Panc1 (cell line): ENCODE measurements around the gene MRPL48. TPM values are rescaled to one million over a fixed set of nuclear protein-coding genes. Genes with fewer than 3 reads are reported as not detected.

Source experiments
- ATAC-seq: fragments of 200-7000 bp; cut with Tn5 transposase; 2 replicates; pipeline ENCODE4 v1.9.1; 2020; ENCODE audit warnings: mild to moderate bottlenecking, moderate library complexity
- Bru-seq: library from RNA; stranded (reverse); fragments of 400-500 nt; gene quantifications from one replicate; lab custom pipeline; 2021; lab: Mats Ljungman, UMichigan
- BruChase-seq, 2 experiments: library from RNA; stranded (reverse); fragments of 400-500 nt; gene quantifications; one replicate each; lab custom pipeline; 2021; lab: Mats Ljungman, UMichigan
- BruUV-seq: library from RNA; stranded (reverse); fragments of 400-500 nt; replicated peaks from 2 replicates; lab custom pipeline; 2021; lab: Mats Ljungman, UMichigan
- CTCF ChIA-PET: fragments of 300-600 bp; sonication (Branson Sonifier 250); formaldehyde crosslinking; loops from one replicate; lab custom pipeline; 2022; ENCODE audit warnings: antibody characterized with exemption; lab: Charles Lee
- POLR2A ChIA-PET: fragments of 300-600 bp; sonication (Branson Sonifier 250); formaldehyde crosslinking; loops from one replicate; lab custom pipeline; 2022; ENCODE audit warnings: antibody characterized with exemption; lab: Charles Lee
- DNase-seq: peaks from one replicate; pipeline ENCODE4 v3.0.0-alpha.2; 2010; ENCODE audit warnings: low read depth, low spot score
- H3K27ac ChIP-seq: 2 replicates; pipeline ENCODE4 v1.5.1; 2011; ENCODE audit warnings: mild to moderate bottlenecking, low read length, inconsistent platforms
- H3K27me3 ChIP-seq: fragments of 200-500 bp; sonication (Bioruptor generic); 2 replicates; pipeline ENCODE4 v1.6.0; 2014; ENCODE audit warnings: low read length, inconsistent platforms; ENCODE audit not compliant: control insufficient read depth, insufficient read depth
- H3K36me3 ChIP-seq: fragments of 200-500 bp; sonication (Bioruptor generic); 2 replicates; pipeline ENCODE4 v1.5.1; 2014; ENCODE audit warnings: inconsistent platforms, mild to moderate bottlenecking, low read length, moderate library complexity; ENCODE audit not compliant: control insufficient read depth, insufficient read depth
- H3K4me1 ChIP-seq: 2 replicates; pipeline ENCODE4 v1.5.1; 2011; ENCODE audit warnings: inconsistent platforms, mild to moderate bottlenecking, low read length, moderate library complexity; ENCODE audit not compliant: control insufficient read depth, insufficient read depth
- H3K4me3 ChIP-seq, 2 experiments: 2 replicates each; pipeline ENCODE4 v1.5.1; 2011 to 2012; ENCODE audit warnings: low read depth in 2 of 2, low read length in 2 of 2, mild to moderate bottlenecking in 2 of 2, inconsistent platforms in 1 of 2, moderate library complexity in 1 of 2
- H3K9me3 ChIP-seq: fragments of 200-500 bp; sonication (Bioruptor generic); 2 replicates; pipeline ENCODE4 v1.5.1; 2014; ENCODE audit warnings: low read depth, mild to moderate bottlenecking, inconsistent platforms, low read length, moderate library complexity; ENCODE audit not compliant: control insufficient read depth, insufficient read depth
- POLR2AphosphoS5 ChIP-seq: IDR thresholded peaks from 2 replicates; pipeline ENCODE4 v1.6.1; 2012; ENCODE audit warnings: mild to moderate bottlenecking, low read depth, low read length, moderate library complexity
- SIN3A ChIP-seq: IDR thresholded peaks from 2 replicates; pipeline ENCODE4 v1.6.1; 2012; ENCODE audit warnings: low read depth, mild to moderate bottlenecking, low read length, moderate library complexity, borderline replicate concordance; ENCODE audit not compliant: insufficient read depth
- TCF7L2 ChIP-seq: IDR thresholded peaks from 2 replicates; pipeline ENCODE4 v1.6.1; 2011; ENCODE audit warnings: mild to moderate bottlenecking, low read depth, low read length, inconsistent platforms
- in situ Hi-C: cut with HindIII; loops from 2 replicates; pipeline ENCODE4 v1.10.0; 2016; ENCODE audit warnings: low sequenced_read_pairs, low pct_unique_long_range_greater_than_20kb
- intact Hi-C: fragments of 100-400 bp; cut with micrococcal nuclease; formaldehyde crosslinking; loops from one replicate; pipeline ENCODE4 v1.10.0; 2022; ENCODE audit not compliant: unreplicated experiment
- long read RNA-seq: library from polyadenylated mRNA; unstranded; transcript quantifications from one replicate; pipeline ENCODE4 v2.0.0, GENCODE V29; 2021; ENCODE audit not compliant: unreplicated experiment
- polyA plus RNA-seq: library from polyadenylated mRNA; unstranded; fragments of >200 nt; gene quantifications from one replicate; pipeline ENCODE4 v1.2.1, GENCODE V29; 2012; ENCODE audit warnings: missing spikeins; ENCODE audit not compliant: insufficient read length
- total RNA-seq: library from RNA; stranded (reverse); gene quantifications from one replicate; pipeline ENCODE4 v1.2.1, GENCODE V29; 2021; ENCODE audit not compliant: unreplicated experiment
- TF ChIP-seq, protein P1 (sequence below), 2 experiments: IDR thresholded peaks; 2 replicates each; pipeline ENCODE4 v1.6.1; 2011 to 2012; ENCODE audit warnings: low read depth in 2 of 2, control low read depth in 1 of 2, low read length in 1 of 2, mild to moderate bottlenecking in 1 of 2, moderate library complexity in 1 of 2; ENCODE audit not compliant: insufficient read depth in 1 of 2
- TF ChIP-seq, protein P2 (sequence below): fragments of 450-650 bp; IDR thresholded peaks from 2 replicates; pipeline ENCODE4 v1.5.1; 2017; ENCODE audit warnings: mild to moderate bottlenecking

MRPL48 gene
- 42.0 TPM for total RNA-seq
- polyA plus RNA-seq: 27.0 TPM
- Bru-seq, nascent RNA: percentile 68 among the genes with signal in this experiment
- percentile 59 among the genes with signal in this experiment for BruChase-seq, experiment 1, labeled RNA remaining after a 2-hour chase
- percentile 64 among the genes with signal in this experiment for BruChase-seq, experiment 2, labeled RNA remaining after a 6-hour chase
- long read RNA-seq, transcript MRPL48-201 (8 exons, 1,536 nt): major isoform, 30 of 48 reads
- long read RNA-seq, partial matches to known transcripts: 1 of 48 reads
- long read RNA-seq, other reads (novel, unspliced or antisense): 12 of 48 reads

DNA sequence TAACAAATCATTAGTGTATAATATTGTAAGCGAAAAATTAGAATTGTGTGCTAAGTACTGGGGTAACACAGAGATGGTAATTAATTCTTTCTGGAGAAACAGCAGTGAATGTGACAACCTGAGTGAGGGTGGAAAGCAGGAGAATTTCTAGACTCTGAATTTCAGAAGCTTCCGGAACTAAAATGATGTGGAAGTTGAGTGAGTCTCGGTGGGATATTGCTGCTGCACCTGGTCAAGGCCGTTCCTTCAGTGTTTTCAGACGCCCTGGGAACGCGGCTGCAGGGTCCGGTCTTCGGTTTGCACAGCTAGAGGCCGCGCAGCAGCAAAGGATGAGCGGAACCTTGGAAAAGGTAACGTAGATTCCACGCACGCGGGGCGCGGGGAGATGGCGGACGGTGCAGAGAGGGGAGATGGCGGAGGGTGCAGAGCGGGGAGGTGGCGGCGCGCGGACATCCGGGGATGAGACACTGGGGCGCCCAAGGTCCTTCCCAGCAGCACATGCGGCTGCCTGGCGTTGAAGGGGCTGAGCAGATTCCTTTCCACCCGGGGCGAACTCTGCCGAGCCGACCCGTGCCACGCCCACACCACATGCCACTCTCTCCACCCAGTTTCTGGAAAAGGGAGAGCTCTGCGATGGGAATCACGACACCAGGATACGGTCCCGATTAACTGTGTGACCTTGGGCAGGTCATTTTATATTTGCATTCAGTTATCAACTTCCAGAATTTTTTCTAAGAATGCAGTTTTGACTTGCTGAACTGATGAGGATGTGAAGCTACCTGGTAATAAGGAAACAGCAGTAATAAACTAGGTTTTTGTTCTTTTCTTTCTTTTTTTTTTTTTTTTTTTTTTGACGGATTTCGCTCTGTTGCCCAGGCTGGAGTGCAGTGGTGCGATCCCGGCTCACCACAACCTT is at the start of gene MRPL48:
TSS of gene MRPL48 (plus strand) at position 232 of the 916 bp plus-strand sequence. CDS start at position 330, 98 bp downstream.
- TF ChIP-seq POLR2AphosphoS5 (peak; percentile 99), SIN3A (peak; percentile 93; the same call in 1 of the 2 replicates), TCF7L2 (no peak)
- TF ChIP-seq, protein P1, sequence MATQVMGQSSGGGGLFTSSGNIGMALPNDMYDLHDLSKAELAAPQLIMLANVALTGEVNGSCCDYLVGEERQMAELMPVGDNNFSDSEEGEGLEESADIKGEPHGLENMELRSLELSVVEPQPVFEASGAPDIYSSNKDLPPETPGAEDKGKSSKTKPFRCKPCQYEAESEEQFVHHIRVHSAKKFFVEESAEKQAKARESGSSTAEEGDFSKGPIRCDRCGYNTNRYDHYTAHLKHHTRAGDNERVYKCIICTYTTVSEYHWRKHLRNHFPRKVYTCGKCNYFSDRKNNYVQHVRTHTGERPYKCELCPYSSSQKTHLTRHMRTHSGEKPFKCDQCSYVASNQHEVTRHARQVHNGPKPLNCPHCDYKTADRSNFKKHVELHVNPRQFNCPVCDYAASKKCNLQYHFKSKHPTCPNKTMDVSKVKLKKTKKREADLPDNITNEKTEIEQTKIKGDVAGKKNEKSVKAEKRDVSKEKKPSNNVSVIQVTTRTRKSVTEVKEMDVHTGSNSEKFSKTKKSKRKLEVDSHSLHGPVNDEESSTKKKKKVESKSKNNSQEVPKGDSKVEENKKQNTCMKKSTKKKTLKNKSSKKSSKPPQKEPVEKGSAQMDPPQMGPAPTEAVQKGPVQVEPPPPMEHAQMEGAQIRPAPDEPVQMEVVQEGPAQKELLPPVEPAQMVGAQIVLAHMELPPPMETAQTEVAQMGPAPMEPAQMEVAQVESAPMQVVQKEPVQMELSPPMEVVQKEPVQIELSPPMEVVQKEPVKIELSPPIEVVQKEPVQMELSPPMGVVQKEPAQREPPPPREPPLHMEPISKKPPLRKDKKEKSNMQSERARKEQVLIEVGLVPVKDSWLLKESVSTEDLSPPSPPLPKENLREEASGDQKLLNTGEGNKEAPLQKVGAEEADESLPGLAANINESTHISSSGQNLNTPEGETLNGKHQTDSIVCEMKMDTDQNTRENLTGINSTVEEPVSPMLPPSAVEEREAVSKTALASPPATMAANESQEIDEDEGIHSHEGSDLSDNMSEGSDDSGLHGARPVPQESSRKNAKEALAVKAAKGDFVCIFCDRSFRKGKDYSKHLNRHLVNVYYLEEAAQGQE (IDR thresholded peaks at IDR 0.05; ENCODE audit: insufficient read depth in 1 of 2, low read depth in 2 of 2, low read length in 1 of 2): peak in 1 of 2 experiments; percentile 56; a peak in 1 of 4 replicates
- TF ChIP-seq, protein P2, sequence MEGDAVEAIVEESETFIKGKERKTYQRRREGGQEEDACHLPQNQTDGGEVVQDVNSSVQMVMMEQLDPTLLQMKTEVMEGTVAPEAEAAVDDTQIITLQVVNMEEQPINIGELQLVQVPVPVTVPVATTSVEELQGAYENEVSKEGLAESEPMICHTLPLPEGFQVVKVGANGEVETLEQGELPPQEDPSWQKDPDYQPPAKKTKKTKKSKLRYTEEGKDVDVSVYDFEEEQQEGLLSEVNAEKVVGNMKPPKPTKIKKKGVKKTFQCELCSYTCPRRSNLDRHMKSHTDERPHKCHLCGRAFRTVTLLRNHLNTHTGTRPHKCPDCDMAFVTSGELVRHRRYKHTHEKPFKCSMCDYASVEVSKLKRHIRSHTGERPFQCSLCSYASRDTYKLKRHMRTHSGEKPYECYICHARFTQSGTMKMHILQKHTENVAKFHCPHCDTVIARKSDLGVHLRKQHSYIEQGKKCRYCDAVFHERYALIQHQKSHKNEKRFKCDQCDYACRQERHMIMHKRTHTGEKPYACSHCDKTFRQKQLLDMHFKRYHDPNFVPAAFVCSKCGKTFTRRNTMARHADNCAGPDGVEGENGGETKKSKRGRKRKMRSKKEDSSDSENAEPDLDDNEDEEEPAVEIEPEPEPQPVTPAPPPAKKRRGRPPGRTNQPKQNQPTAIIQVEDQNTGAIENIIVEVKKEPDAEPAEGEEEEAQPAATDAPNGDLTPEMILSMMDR: no peak
- CTCF ChIA-PET: interaction anchor here (0.6 to 1.0 kb wide), 4 partner anchors 12 to 144 kb away, joined by 3 to 19 read pairs (median 6); no protein-coding TSS in a partner anchor

DNA sequence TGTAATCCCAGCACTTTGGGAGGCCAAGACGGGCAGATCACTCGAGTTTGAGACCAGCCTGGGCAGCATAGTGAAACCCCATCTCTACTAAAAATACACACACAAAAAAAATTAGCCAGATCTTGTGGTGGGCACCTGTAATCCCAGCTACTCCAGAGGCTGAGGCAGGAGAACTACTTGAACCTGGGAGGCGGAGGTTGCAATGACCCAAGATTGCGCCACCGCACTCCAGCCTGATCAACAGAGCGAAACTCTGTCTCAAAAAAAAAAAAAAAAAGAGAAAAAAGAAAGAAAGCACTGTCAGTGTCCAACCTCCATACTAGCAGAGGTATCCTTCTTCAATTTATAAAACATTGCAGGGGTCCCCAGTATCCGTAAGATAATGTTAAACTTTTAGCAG is 44.6 kb upstream of the MRPL48 start:
- in situ Hi-C loops (no loop called here), intact Hi-C loops (no loop called here)
- H3K4me3 ChIP-seq: no peak overlapping the region
- no peak overlapping the region for H3K27ac ChIP-seq
- POLR2A ChIA-PET: interaction anchor here (0.6 to 0.8 kb wide), 2 partner anchors 20 to 31 kb away, joined by 3 read pairs; no protein-coding TSS in a partner anchor
- ATAC-seq: no peak
- H3K27me3 ChIP-seq: no peaks in the 10 kb centered on the region
- TF ChIP-seq POLR2AphosphoS5 (no peak), SIN3A (no peak)
- H3K4me1 ChIP-seq: no peaks in the 10 kb centered on the region
- DNase-seq: no peak
- no TSS peak for BruUV-seq
- no peaks in the 10 kb centered on the region for H3K9me3 ChIP-seq
- H3K36me3 ChIP-seq: no peaks in the 10 kb centered on the region
- CTCF ChIA-PET: interaction anchor here (0.7 kb wide), 2 partner anchors 29 to 265 kb away, joined by 4 to 8 read pairs; no protein-coding TSS in a partner anchor

More for the DNA sequence above, at the start of gene MRPL48:
- peaks cover 12% of the 10 kb centered on the region for H3K4me1 ChIP-seq
- TSS peak; percentile 96 for BruUV-seq
- H3K27me3 ChIP-seq: no peaks in the 10 kb centered on the region
- intact Hi-C loops: no loop called here
- H3K36me3 ChIP-seq: no peaks in the 10 kb centered on the region
- peak within 1 kb of the TSS; percentile 65 to 69 for H3K4me3 ChIP-seq
- in situ Hi-C loops: no loop called here
- POLR2A ChIA-PET: interaction anchor here (0.5 to 1.5 kb wide), 6 partner anchors 9 to 111 kb away, joined by 3 to 6 read pairs (median 4); no protein-coding TSS in a partner anchor
- H3K27ac ChIP-seq: peak within 1 kb of the TSS; percentile 99
- peak; percentile 88 for DNase-seq
- ATAC-seq: peak; percentile 99
- H3K9me3 ChIP-seq: no peaks in the 10 kb centered on the region
